Esophagus squamous epithelium (tissue), 4 donors: ENCODE measurements around the gene DGCR6L.
"Not testable (repeated sequence)": the region's sequence is repeated elsewhere in the genome, so short reads cannot be mapped to it uniquely, and the experiment has no call there.

Source experiments
- POLR2A ChIP-seq, 4 donors: fragments of 450-650 bp; IDR thresholded peaks; one replicate each; pipeline ENCODE4 v1.6.1; 2017; ENCODE audit warnings: antibody characterized with exemption in 4 of 4, mild to moderate bottlenecking in 4 of 4, moderate library complexity in 3 of 4
- TF ChIP-seq, protein P1 (sequence below), 6 experiments: fragments of 450-650 bp in 4 of 6; fragments of 200-600 bp in 2 of 6; sonication (generic) in 2 of 6; IDR thresholded peaks; one replicate each; pipeline ENCODE4 v1.5.1; 2016 to 2019; ENCODE audit warnings: antibody characterized with exemption in 6 of 6, mild to moderate bottlenecking in 4 of 6, moderate library complexity in 4 of 6

DNA sequence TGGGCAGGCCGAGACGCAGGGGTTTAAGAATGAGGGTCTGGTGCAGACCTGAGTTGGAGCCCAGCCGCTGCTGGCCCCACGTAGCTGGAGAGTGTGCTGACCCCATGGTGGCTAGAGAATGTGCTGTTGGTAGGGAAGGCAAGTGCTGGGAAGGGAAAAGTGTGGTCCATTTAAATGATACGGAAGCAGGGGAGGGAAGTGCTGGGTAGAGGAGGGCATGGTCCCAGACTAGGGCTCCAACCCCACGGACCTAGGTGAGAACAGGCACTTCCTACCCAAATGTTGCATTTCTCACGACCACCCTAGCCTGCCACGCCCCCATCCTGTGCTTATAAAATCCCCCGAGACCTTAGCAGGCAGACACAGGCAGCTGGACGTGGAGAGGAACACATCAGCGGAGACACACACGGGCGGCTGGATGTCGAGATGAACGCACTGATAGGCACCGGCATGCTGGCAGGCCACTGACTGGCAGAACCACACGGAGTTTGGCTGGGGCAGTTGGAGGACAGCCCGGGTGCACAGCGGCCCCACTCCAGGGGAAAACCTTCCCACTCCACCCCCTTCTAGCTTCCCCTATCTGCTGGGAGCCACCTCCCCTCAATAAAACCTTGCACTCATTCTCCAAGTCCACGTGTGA, 33.0 kb downstream of the DGCR6L start:
- TF ChIP-seq, protein P1, sequence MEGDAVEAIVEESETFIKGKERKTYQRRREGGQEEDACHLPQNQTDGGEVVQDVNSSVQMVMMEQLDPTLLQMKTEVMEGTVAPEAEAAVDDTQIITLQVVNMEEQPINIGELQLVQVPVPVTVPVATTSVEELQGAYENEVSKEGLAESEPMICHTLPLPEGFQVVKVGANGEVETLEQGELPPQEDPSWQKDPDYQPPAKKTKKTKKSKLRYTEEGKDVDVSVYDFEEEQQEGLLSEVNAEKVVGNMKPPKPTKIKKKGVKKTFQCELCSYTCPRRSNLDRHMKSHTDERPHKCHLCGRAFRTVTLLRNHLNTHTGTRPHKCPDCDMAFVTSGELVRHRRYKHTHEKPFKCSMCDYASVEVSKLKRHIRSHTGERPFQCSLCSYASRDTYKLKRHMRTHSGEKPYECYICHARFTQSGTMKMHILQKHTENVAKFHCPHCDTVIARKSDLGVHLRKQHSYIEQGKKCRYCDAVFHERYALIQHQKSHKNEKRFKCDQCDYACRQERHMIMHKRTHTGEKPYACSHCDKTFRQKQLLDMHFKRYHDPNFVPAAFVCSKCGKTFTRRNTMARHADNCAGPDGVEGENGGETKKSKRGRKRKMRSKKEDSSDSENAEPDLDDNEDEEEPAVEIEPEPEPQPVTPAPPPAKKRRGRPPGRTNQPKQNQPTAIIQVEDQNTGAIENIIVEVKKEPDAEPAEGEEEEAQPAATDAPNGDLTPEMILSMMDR (IDR thresholded peaks at IDR 0.05): not testable (repeated sequence)
- TF ChIP-seq POLR2A (IDR thresholded peaks at IDR 0.05): not testable (repeated sequence)
